Measurements from ENCODE around the gene DHRS4.
"Not testable (repeated sequence)": the region's sequence is repeated elsewhere in the genome, so short reads cannot be mapped to it uniquely, and the experiment has no call there.

The DHRS4 gene

GRCh38 chr14:24013654-24014514, 60.3 kb downstream of the DHRS4 start:
- no peak for DNase-seq (ENCODE audit: extremely low spot score, insufficient read length, low read depth)
- peak; percentile 79 for FAIRE-seq

GRCh38 chr14:24015745-24016144, 62.2 kb downstream of the DHRS4 start:
- DNase-seq (ENCODE audit: extremely low spot score, insufficient read length, low read depth); FAIRE-seq: not testable (repeated sequence)
